K562 (cell line): ENCODE measurements around the gene BET1L. TPM values are rescaled to one million over a fixed set of nuclear protein-coding genes. Genes with fewer than 3 reads are reported as not detected.

ENCODE experiments used
- CBFA2T3 ChIP-seq: fragments of 450-650 bp; IDR thresholded peaks from 2 replicates; pipeline ENCODE4 v1.6.1; 2017
- ETS2 ChIP-seq: IDR thresholded peaks from 2 replicates; pipeline ENCODE4 v1.6.1; 2016; ENCODE audit warnings: borderline replicate concordance, missing genetic modification characterization, mild to moderate bottlenecking, moderate library complexity, missing compliant biosample characterization; ENCODE audit not compliant: poor library complexity, severe bottlenecking
- FIP1L1 ChIP-seq: fragments of 200-400 bp; formaldehyde crosslinking; IDR thresholded peaks from 2 replicates; pipeline ENCODE4 v1.6.1; 2018; ENCODE audit warnings: mild to moderate bottlenecking, low read depth, low read length; ENCODE audit not compliant: poor library complexity, severe bottlenecking
- FOXJ2 ChIP-seq: fragments of 200-800 bp; sonication (Bioruptor generic); IDR thresholded peaks from 2 replicates; pipeline ENCODE4 v1.6.1; 2016; ENCODE audit warnings: missing genetic modification characterization, missing compliant biosample characterization
- GABPB1 ChIP-seq: sonication (generic); formaldehyde crosslinking; IDR thresholded peaks from 2 replicates; pipeline ENCODE4 v1.8.0; 2022; ENCODE audit warnings: mild to moderate bottlenecking, missing genetic modification reagents
- JUNB ChIP-seq: fragments of 450-650 bp; formaldehyde crosslinking; conservative IDR thresholded peaks from 2 replicates; pipeline ENCODE4 v1.4.0; 2020; ENCODE audit warnings: mild to moderate bottlenecking
- KAT2B ChIP-seq: IDR thresholded peaks from one replicate; pipeline ENCODE4 v1.6.1; 2012; ENCODE audit warnings: low read depth, mild to moderate bottlenecking, control low read depth, inconsistent platforms, low read length, moderate library complexity
- MCM7 ChIP-seq, 2 experiments: fragments of 450-650 bp; IDR thresholded peaks; 2 replicates each; pipeline ENCODE4 v1.6.1; 2016 to 2018
- NFIC ChIP-seq: fragments of 450-650 bp; IDR thresholded peaks from 2 replicates; pipeline ENCODE4 v1.6.1; 2017; ENCODE audit warnings: mild to moderate bottlenecking, inconsistent platforms
- POLR2G ChIP-seq: fragments of 200-400 bp; formaldehyde crosslinking; IDR thresholded peaks from 2 replicates; pipeline ENCODE4 v1.6.1; 2017; ENCODE audit warnings: low read depth, mild to moderate bottlenecking, antibody characterized with exemption, low read length, moderate library complexity
- SIN3A ChIP-seq, 2 experiments: fragments of 150-350 bp in 1 of 2; IDR thresholded peaks; 2 replicates each; pipeline ENCODE4 v1.6.1; 2011 to 2016; ENCODE audit warnings: borderline replicate concordance in 2 of 2, low read depth in 2 of 2, low read length in 2 of 2, mild to moderate bottlenecking in 2 of 2, moderate library complexity in 2 of 2; ENCODE audit not compliant: control insufficient read depth in 1 of 2
- THRAP3 ChIP-seq: fragments of 450-650 bp; IDR thresholded peaks from 2 replicates; pipeline ENCODE4 v1.6.1; 2016; ENCODE audit warnings: mild to moderate bottlenecking, inconsistent platforms, borderline replicate concordance
- XRCC3 ChIP-seq: fragments of 450-650 bp; IDR thresholded peaks from 2 replicates; pipeline ENCODE4 v1.6.1; 2017; ENCODE audit warnings: mild to moderate bottlenecking, moderate library complexity
- ZKSCAN3 ChIP-seq: fragments of 250-450 bp; sonication (Bioruptor Pico); IDR thresholded peaks from 2 replicates; pipeline ENCODE4 v1.4.0; 2020
- ZNF212 ChIP-seq: fragments of 450-650 bp; formaldehyde crosslinking; IDR thresholded peaks from 2 replicates; pipeline ENCODE4 v1.4.0; 2020; ENCODE audit warnings: mild to moderate bottlenecking
- ZNF239 ChIP-seq: fragments of 250-450 bp; sonication (Bioruptor Pico); IDR thresholded peaks from 2 replicates; pipeline ENCODE4 v1.4.0; 2020; ENCODE audit warnings: mild to moderate bottlenecking
- ZNF253 ChIP-seq: fragments of 250-450 bp; sonication (Bioruptor Pico); conservative IDR thresholded peaks from 2 replicates; pipeline ENCODE4 v1.6.1; 2021; ENCODE audit warnings: mild to moderate bottlenecking
- ZNF354B ChIP-seq: fragments of 250-450 bp; sonication (Bioruptor Pico); IDR thresholded peaks from 2 replicates; pipeline ENCODE4 v1.4.0; 2020
- ZNF778 ChIP-seq: fragments of 450-650 bp; formaldehyde crosslinking; IDR thresholded peaks from 2 replicates; pipeline ENCODE4 v1.4.0; 2020; ENCODE audit warnings: mild to moderate bottlenecking, moderate library complexity
- polyA plus RNA-seq, 8 experiments: library from polyadenylated mRNA; depleted of rRNA in 4 of 8; stranded (reverse) in 5 of 8; unstranded in 3 of 8; fragments of >200 nt; fragmentation: Nextera tagmentation in 2 of 8; fragmentation: Illumina TruSeq in 1 of 8; extraction: Ambion mirVana in 2 of 8; extraction: Trizol in 1 of 8; gene quantifications; 2 replicates each; pipeline versions ENCODE4 v1.2.1 to v1.2.3, GENCODE V29; 2011 to 2014; ENCODE audit warnings: inconsistent platforms in 1 of 8, missing spikeins in 1 of 8
- total RNA-seq, 7 experiments: library from RNA; depleted of rRNA in 6 of 7; stranded (reverse); fragments of >200 nt in 6 of 7; fragmentation: Illumina TruSeq in 2 of 7; extraction: Trizol in 2 of 7; gene quantifications; 2 replicates each; pipeline versions ENCODE4 v1.2.1 to v1.2.3, GENCODE V29; 2011 to 2021; ENCODE audit warnings: low replicate concordance in 1 of 7
- TF ChIP-seq, protein P1 (sequence below): fragments of 450-650 bp; conservative IDR thresholded peaks from 2 replicates; pipeline ENCODE4 v1.6.1; 2016; ENCODE audit warnings: missing genetic modification characterization, low read depth, mild to moderate bottlenecking, control low read depth, missing compliant biosample characterization
- TF ChIP-seq, protein P2 (sequence below): fragments of 450-650 bp; IDR thresholded peaks from 2 replicates; pipeline ENCODE4 v1.6.1; 2014; ENCODE audit warnings: low read depth, mild to moderate bottlenecking, moderate library complexity, borderline replicate concordance
- TF ChIP-seq, protein P3 (sequence below): sonication (generic); formaldehyde crosslinking; IDR thresholded peaks from 2 replicates; pipeline ENCODE4 v1.8.0; 2022; ENCODE audit warnings: missing genetic modification reagents, mild to moderate bottlenecking, borderline replicate concordance
- TF ChIP-seq, protein P4 (sequence below): fragments of 250-450 bp; sonication (Bioruptor Pico); IDR thresholded peaks from 2 replicates; pipeline ENCODE4 v1.5.0; 2021; ENCODE audit warnings: mild to moderate bottlenecking, borderline replicate concordance

The BET1L gene
- total and polyA plus RNA-seq, 9 of the 15 experiments (the other 6 are each of a cell fraction or from before 2014, with no cell fraction given), result 9.9 to 69.1 (median 19.9) TPM

DNA sequence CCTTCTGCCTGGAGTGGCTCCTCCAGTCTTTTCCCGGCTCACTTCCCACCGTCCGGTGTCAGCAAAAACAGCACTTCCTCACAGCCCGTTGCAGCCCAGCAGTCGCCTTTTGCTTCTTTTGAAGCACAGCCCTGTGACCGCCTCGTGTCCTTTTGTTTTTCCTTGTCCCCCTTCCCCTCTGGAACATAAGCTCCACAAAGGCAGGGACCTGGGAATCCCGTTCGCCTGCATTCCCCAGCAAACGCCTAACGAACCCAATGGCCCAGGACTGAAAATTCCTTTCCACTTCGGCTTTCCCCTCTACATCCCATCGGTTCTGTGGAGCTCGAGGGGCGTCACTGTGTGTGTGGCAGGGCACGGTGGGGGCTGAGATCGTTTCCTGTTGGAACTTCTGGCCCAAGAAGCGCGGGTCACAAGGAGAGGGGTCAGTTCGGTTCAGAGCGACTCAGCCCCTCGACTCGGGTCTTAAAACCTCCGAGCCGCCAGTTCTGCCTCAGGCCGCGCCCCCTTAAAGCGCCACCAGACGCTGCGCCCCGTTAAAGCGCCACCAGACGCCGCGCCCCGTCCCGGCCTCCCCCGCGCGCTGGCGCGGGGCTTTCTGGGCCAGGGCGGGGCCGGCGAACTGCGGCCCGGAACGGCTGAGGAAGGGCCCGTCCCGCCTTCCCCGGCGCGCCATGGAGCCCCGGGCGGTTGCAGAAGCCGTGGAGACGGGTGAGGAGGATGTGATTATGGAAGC is 1.1 kb upstream of the BET1L start (continued):
- TF ChIP-seq, protein P1, sequence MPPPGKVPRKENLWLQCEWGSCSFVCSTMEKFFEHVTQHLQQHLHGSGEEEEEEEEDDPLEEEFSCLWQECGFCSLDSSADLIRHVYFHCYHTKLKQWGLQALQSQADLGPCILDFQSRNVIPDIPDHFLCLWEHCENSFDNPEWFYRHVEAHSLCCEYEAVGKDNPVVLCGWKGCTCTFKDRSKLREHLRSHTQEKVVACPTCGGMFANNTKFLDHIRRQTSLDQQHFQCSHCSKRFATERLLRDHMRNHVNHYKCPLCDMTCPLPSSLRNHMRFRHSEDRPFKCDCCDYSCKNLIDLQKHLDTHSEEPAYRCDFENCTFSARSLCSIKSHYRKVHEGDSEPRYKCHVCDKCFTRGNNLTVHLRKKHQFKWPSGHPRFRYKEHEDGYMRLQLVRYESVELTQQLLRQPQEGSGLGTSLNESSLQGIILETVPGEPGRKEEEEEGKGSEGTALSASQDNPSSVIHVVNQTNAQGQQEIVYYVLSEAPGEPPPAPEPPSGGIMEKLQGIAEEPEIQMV, result no peak
- TF ChIP-seq ZNF354B (CRISPR knock-in tag), result no peak
- TF ChIP-seq FIP1L1, result peak; percentile 64
- TF ChIP-seq, protein P2, sequence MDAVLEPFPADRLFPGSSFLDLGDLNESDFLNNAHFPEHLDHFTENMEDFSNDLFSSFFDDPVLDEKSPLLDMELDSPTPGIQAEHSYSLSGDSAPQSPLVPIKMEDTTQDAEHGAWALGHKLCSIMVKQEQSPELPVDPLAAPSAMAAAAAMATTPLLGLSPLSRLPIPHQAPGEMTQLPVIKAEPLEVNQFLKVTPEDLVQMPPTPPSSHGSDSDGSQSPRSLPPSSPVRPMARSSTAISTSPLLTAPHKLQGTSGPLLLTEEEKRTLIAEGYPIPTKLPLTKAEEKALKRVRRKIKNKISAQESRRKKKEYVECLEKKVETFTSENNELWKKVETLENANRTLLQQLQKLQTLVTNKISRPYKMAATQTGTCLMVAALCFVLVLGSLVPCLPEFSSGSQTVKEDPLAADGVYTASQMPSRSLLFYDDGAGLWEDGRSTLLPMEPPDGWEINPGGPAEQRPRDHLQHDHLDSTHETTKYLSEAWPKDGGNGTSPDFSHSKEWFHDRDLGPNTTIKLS, result peak; percentile 38; the same call in 1 of the 2 replicates
- TF ChIP-seq, protein P3, sequence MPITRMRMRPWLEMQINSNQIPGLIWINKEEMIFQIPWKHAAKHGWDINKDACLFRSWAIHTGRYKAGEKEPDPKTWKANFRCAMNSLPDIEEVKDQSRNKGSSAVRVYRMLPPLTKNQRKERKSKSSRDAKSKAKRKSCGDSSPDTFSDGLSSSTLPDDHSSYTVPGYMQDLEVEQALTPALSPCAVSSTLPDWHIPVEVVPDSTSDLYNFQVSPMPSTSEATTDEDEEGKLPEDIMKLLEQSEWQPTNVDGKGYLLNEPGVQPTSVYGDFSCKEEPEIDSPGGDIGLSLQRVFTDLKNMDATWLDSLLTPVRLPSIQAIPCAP, result no peak
- TF ChIP-seq ZKSCAN3, result no peak
- no peak for TF ChIP-seq ZNF239 (CRISPR knock-in tag)
- peak; percentile 82 to 89; a peak in 2 of 4 replicates for TF ChIP-seq SIN3A (IDR thresholded peaks at IDR 0.05; ENCODE audit: borderline replicate concordance in 2 of 2, control insufficient read depth in 1 of 2, low read depth in 2 of 2, low read length in 2 of 2)
- no peak for TF ChIP-seq CBFA2T3
- TF ChIP-seq NFIC, result no peak
- no peak for TF ChIP-seq KAT2B
- TF ChIP-seq POLR2G, result peak; percentile 86
- TF ChIP-seq ZNF212 (CRISPR knock-in tag), result no peak
- TF ChIP-seq JUNB (CRISPR knock-in tag), result no peak
- TF ChIP-seq ZNF778, result no peak
- peak; percentile 24; the same call in 1 of the 2 replicates for TF ChIP-seq THRAP3
- no peak for TF ChIP-seq MCM7 (IDR thresholded peaks at IDR 0.05)
- no peak for TF ChIP-seq XRCC3
- TF ChIP-seq ETS2 (tag), result no peak
- no peak for TF ChIP-seq ZNF253 (CRISPR knock-in tag)
- TF ChIP-seq FOXJ2, result no peak
- no peak for TF ChIP-seq GABPB1 (CRISPR knock-in tag)
- TF ChIP-seq, protein P4, sequence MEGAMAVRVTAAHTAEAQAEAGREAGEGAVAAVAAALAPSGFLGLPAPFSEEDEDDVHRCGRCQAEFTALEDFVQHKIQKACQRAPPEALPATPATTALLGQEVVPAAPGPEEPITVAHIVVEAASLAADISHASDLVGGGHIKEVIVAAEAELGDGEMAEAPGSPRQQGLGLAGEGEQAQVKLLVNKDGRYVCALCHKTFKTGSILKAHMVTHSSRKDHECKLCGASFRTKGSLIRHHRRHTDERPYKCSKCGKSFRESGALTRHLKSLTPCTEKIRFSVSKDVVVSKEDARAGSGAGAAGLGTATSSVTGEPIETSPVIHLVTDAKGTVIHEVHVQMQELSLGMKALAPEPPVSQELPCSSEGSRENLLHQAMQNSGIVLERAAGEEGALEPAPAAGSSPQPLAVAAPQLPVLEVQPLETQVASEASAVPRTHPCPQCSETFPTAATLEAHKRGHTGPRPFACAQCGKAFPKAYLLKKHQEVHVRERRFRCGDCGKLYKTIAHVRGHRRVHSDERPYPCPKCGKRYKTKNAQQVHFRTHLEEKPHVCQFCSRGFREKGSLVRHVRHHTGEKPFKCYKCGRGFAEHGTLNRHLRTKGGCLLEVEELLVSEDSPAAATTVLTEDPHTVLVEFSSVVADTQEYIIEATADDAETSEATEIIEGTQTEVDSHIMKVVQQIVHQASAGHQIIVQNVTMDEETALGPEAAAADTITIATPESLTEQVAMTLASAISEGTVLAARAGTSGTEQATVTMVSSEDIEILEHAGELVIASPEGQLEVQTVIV (CRISPR knock-in tag), result 0 out of 2 replicates have a peak, but pooled peaks have one; percentile 14
